SU-DHL-6 (cell line): Measurements from ENCODE around the gene S100A14.

ENCODE experiments used
- CTCF ChIP-seq: fragments of 200-600 bp; sonication (generic); IDR thresholded peaks from one replicate; pipeline ENCODE4 v1.5.1; 2017; ENCODE audit warnings: antibody characterized with exemption, mild to moderate bottlenecking, low read length, moderate library complexity; ENCODE audit not compliant: insufficient read depth, poor library complexity, severe bottlenecking
- EZH2phosphoT487 ChIP-seq: fragments of 200-600 bp; sonication (generic), shearing (Covaris generic); conservative IDR thresholded peaks from 2 replicates; pipeline ENCODE4 v1.6.1; 2018; ENCODE audit warnings: mild to moderate bottlenecking, antibody characterized with exemption, low read length, moderate library complexity, mixed read lengths

DNA sequence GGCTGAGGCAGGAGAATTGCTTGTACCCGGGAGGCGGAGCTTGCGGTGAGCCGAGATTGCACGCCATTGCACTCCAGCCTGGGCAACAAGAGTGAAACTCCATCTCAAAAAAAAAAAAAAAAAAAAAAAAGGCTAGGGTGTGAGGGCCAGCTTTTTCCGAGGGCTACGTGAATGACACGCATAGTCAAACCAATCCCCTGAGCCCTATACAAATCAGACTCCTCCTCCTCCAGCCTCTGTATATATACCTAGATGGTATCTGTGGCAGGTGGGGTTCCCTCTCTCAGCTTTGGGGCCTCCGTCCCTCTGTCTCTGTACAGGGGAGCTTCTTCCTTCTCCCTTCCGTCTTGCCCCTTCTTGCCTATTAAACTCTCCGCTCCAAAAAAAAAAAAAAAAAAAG, 9.9 kb downstream of the S100A14 start:
- TF ChIP-seq CTCF, result no peak
- no peak for TF ChIP-seq EZH2phosphoT487
